NB4 (cell line): Measurements from ENCODE around the gene DDX6.

Experiments
- CTCF ChIP-seq: IDR thresholded peaks from one replicate; pipeline ENCODE4 v1.5.1; 2012; ENCODE audit warnings: low read depth, low read length
- MAX ChIP-seq: IDR thresholded peaks from 2 replicates; pipeline ENCODE4 v1.6.1; 2011; ENCODE audit warnings: low read depth, low read length
- MYC ChIP-seq: IDR thresholded peaks from 2 replicates; pipeline ENCODE4 v1.6.1; 2011; ENCODE audit warnings: low read depth, low read length
- POLR2A ChIP-seq: IDR thresholded peaks from 2 replicates; pipeline ENCODE4 v1.6.1; 2011; ENCODE audit warnings: mild to moderate bottlenecking; ENCODE audit not compliant: insufficient read length; ENCODE audit errors: extremely low read depth

DNA sequence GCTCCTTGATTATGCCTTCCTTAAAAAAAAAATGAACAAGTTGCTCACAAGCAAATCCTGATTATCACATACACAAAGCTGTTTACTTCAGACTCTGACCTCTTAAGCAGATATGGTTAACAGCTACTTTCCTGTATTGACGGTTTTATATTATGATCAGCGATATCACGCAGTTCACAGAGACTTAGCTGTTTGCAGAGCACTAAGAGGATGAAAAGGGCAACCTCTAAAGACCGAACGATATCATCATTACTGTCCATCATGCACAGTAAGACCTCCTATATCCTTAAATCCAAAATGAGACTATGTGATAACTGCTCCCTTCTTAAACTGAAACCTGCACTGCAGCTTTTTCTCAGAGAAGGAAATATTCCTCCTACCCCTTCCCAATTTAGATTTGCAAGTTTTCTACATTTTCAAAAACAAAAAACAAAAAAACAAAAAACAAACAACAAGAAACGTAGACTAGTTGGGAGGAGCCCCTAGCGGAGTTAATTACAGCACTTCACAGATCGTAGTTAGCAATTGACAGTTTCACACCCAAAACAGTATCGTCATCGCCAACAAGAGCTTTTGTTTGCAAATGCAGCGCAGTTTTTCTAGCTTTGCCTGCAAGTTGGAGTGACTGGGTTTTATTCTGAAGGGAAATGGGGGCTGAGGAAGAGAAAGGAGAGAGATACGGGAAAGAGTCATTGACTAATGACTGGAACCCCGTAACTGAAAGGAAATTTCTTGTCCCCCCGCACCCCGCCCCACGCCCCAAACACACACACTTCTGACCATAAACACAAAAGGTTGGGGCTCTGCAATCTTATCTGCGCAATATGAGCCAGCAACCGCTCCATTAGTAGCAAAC is 1.2 kb downstream of the DDX6 start:
- TF ChIP-seq CTCF (peak; percentile 3), POLR2A (no peak), MAX (no peak), MYC (0 out of 2 replicates have a peak, but pooled peaks have one; percentile 23)
